Retinal pigment epithelial cell (primary cell): ENCODE results near the gene PRKN.

ENCODE experiments used
- DNase-seq: peaks from one replicate; pipeline ENCODE4 v3.0.0-alpha.2; 2010; ENCODE audit warnings: low read depth
- H3K4me3 ChIP-seq: 2 replicates; pipeline ENCODE4 v1.5.1; 2011; ENCODE audit warnings: mild to moderate bottlenecking, low read length, control low read depth, moderate library complexity
- CTCF ChIP-seq: conservative IDR thresholded peaks from 2 replicates; pipeline ENCODE4 v1.5.1; 2011; ENCODE audit warnings: low read depth, low read length, control low read depth, inconsistent platforms

The PRKN gene

GRCh38 chr6:161917645-161918044 is 809.9 kb downstream of the PRKN start:
- no peak for DNase-seq
- peak; percentile 41 for TF ChIP-seq CTCF
- no peak overlapping the region for H3K4me3 ChIP-seq

- DNase-seq = no peak
- TF ChIP-seq CTCF = no peak
- H3K4me3 ChIP-seq = no peak overlapping the region
These were observed 812.1 kb downstream of the PRKN start for GRCh38 chr6:161915456-161915964.

GRCh38 chr6:161908872-161909271 is 818.7 kb downstream of the PRKN start:
- TF ChIP-seq CTCF = no peak
- no peak for DNase-seq
- no peak overlapping the region for H3K4me3 ChIP-seq

GRCh38 chr6:161906571-161906970 is 821.0 kb downstream of the PRKN start:
- no peak overlapping the region for H3K4me3 ChIP-seq
- no peak for TF ChIP-seq CTCF
- no peak for DNase-seq

- TF ChIP-seq CTCF = no peak
- no peak overlapping the region for H3K4me3 ChIP-seq
- DNase-seq = no peak
These were observed 823.9 kb downstream of the PRKN start for GRCh38 chr6:161903584-161904212.

GRCh38 chr6:161901740-161902426 is 825.7 kb downstream of the PRKN start:
- no peak overlapping the region for H3K4me3 ChIP-seq
- TF ChIP-seq CTCF = no peak
- no peak for DNase-seq

GRCh38 chr6:161894436-161894835 is 833.1 kb downstream of the PRKN start:
- H3K4me3 ChIP-seq = no peak overlapping the region
- no peak for TF ChIP-seq CTCF
- no peak for DNase-seq
